Peyer's patch (tissue), 4 donors: Measurements from ENCODE around the gene FAM210A. TPM values are rescaled to one million over a fixed set of nuclear protein-coding genes. Genes with fewer than 3 reads are reported as not detected.
A peak's percentile ranks its signal among the peaks of the same experiment; 100 is the strongest.

Source experiments
- DNase-seq, 3 donors: peaks; one replicate each; pipeline ENCODE4 v3.0.0-alpha.2; 2017 to 2019
- H3K27ac ChIP-seq, 4 donors: fragments of 200-600 bp; sonication (generic); one replicate each; pipeline ENCODE4 v1.5.1; 2016 to 2019
- H3K27me3 ChIP-seq, 2 donors: fragments of 200-600 bp; sonication (generic); one replicate each; pipeline ENCODE4 v1.5.1; 2019
- H3K36me3 ChIP-seq, 3 donors: fragments of 200-600 bp; sonication (generic); one replicate each; pipeline ENCODE4 v1.5.1; 2016 to 2019
- H3K4me1 ChIP-seq, 4 donors: fragments of 200-600 bp; sonication (generic); one replicate each; pipeline ENCODE4 v1.5.1; 2016 to 2019
- H3K4me3 ChIP-seq, 4 donors: fragments of 200-600 bp; sonication (generic); 1 replicate in 3 of 4; 2 replicates in 1 of 4; pipeline ENCODE4 v1.5.1; 2016 to 2019; ENCODE audit warnings: mild to moderate bottlenecking in 1 of 4
- H3K9me3 ChIP-seq, 4 donors: fragments of 200-600 bp; sonication (generic); one replicate each; pipeline ENCODE4 v1.5.1; 2016 to 2019; ENCODE audit warnings: mild to moderate bottlenecking in 1 of 4
- POLR2A ChIP-seq, 2 donors: fragments of 450-650 bp; IDR thresholded peaks; one replicate each; pipeline ENCODE4 v1.5.1; 2017; ENCODE audit warnings: antibody characterized with exemption in 2 of 2, mild to moderate bottlenecking in 2 of 2, moderate library complexity in 2 of 2
- total RNA-seq, 4 donors: library from RNA; depleted of rRNA; stranded (reverse); fragments of >200 nt; gene quantifications; one replicate each; pipeline ENCODE4 v1.1.0, GENCODE V29; 2016
- TF ChIP-seq, protein P1 (sequence below), 6 experiments: fragments of 450-650 bp in 4 of 6; fragments of 200-600 bp in 2 of 6; sonication (generic) in 1 of 6; IDR thresholded peaks; one replicate each; pipeline ENCODE4 v1.5.1; 2017 to 2019; ENCODE audit warnings: antibody characterized with exemption in 6 of 6, mild to moderate bottlenecking in 3 of 6, moderate library complexity in 1 of 6

The FAM210A gene
- total RNA-seq, 4 donors from 2014 or later, result 6.0 to 14.0 (median 9.7) TPM

- H3K4me1 ChIP-seq, result peaks cover 0 to 8% (median 3%) of the 10 kb centered on the region in 4 donors
- no peaks in the 10 kb centered on the region for H3K9me3 ChIP-seq
- peaks cover 0 to 33% (median 0%) of the 10 kb centered on the region in 3 donors for H3K36me3 ChIP-seq
- no peak for DNase-seq
- H3K4me3 ChIP-seq, result no peak overlapping the region
- no peak overlapping the region for H3K27ac ChIP-seq
- TF ChIP-seq, protein P1, sequence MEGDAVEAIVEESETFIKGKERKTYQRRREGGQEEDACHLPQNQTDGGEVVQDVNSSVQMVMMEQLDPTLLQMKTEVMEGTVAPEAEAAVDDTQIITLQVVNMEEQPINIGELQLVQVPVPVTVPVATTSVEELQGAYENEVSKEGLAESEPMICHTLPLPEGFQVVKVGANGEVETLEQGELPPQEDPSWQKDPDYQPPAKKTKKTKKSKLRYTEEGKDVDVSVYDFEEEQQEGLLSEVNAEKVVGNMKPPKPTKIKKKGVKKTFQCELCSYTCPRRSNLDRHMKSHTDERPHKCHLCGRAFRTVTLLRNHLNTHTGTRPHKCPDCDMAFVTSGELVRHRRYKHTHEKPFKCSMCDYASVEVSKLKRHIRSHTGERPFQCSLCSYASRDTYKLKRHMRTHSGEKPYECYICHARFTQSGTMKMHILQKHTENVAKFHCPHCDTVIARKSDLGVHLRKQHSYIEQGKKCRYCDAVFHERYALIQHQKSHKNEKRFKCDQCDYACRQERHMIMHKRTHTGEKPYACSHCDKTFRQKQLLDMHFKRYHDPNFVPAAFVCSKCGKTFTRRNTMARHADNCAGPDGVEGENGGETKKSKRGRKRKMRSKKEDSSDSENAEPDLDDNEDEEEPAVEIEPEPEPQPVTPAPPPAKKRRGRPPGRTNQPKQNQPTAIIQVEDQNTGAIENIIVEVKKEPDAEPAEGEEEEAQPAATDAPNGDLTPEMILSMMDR (IDR thresholded peaks at IDR 0.05), result no peak
- TF ChIP-seq POLR2A (IDR thresholded peaks at IDR 0.05), result no peak
- H3K27me3 ChIP-seq, result no peaks in the 10 kb centered on the region
Measured at GRCh38 chr18:13730481-13730880, 4.1 kb upstream of the FAM210A start.

DNA sequence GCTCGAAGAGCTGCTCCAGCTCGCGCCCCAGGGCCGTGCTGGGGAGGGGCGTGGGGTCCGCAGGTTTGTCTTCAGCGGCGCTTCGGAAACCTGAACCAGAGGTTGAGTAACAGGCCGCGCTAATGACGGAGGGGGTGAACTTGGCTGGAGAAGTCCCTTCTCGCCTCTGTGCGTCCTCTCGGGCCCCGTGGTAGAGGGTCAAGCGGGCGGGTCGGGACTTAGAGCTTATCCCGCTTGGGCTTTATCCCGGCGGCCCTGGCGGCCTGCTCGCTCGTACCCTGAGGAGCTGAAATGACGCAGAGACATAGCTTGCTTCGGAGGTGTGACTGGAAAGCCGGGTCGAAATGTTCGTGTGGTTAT, 594 bp upstream of the FAM210A start:
- peak in 2 of 3 donors; percentile 43 to 67 for DNase-seq
- TF ChIP-seq, protein P1 (IDR thresholded peaks at IDR 0.05), result no peak
- TF ChIP-seq POLR2A (IDR thresholded peaks at IDR 0.05), result no peak
- H3K4me1 ChIP-seq, result peaks cover 0 to 22% (median 3%) of the 10 kb centered on the region in 4 donors
- H3K36me3 ChIP-seq, result peaks cover 0 to 7% (median 0%) of the 10 kb centered on the region in 3 donors
- peak overlapping the region; percentile 66 to 92 (median 78) for H3K4me3 ChIP-seq
- no peaks in the 10 kb centered on the region for H3K9me3 ChIP-seq
- peak overlapping the region; percentile 88 to 92 (median 90) for H3K27ac ChIP-seq
- no peaks in the 10 kb centered on the region for H3K27me3 ChIP-seq

DNA sequence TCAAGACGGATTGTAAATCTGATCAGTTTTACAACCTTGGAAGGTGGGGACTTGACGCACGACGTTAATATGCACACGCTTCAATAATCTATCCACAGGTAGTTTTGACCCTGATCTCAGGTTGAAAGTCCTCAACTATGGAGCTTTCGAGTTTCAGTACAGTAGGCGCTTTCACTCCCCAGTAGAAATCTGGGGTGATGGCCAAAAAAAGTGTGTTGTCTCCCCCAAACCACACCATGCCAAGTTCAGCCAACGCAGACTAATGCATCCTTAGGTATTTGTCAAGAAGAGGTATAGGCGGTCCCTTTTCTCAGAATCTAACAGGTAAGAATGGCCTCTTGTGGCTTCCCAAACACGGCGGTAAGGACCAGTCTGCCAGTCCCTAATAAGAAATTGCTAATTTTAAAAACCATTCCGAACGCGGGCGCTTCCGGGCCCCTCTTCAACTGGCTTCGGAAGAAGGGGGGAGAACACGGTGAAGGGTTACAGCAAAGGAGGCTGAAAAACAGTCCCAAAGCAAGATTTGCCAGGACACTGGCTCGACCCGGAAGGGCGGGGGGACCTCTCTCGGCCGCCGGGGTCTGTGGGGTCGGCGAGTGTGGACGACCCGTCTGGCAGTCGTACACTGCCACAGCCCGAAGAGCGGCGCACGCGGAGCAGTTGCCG, 659 bp downstream of the FAM210A start:
- peak in 1 of 2 donors; percentile 16 for TF ChIP-seq POLR2A (IDR thresholded peaks at IDR 0.05)
- TF ChIP-seq, protein P1 (IDR thresholded peaks at IDR 0.05), result no peak
- Histone ChIP-seq H3K27me3 (no peaks in the 10 kb centered on the region), H3K9me3 (no peaks in the 10 kb centered on the region), H3K27ac (peak overlapping the region; percentile 88 to 92 (median 90)), H3K36me3 (no peaks in the 10 kb centered on the region), H3K4me3 (peak overlapping the region; percentile 66 to 92 (median 78)), H3K4me1 (peaks cover 0 to 22% (median 3%) of the 10 kb centered on the region in 4 donors)
- DNase-seq, result no peak

- Histone ChIP-seq H3K27me3 (no peaks in the 10 kb centered on the region), H3K4me1 (peaks cover 0 to 14% (median 0%) of the 10 kb centered on the region in 4 donors), H3K9me3 (no peaks in the 10 kb centered on the region), H3K27ac (no peak overlapping the region), H3K36me3 (no peaks in the 10 kb centered on the region), H3K4me3 (no peak overlapping the region)
- no peak for TF ChIP-seq POLR2A (IDR thresholded peaks at IDR 0.05)
- TF ChIP-seq, protein P1 (IDR thresholded peaks at IDR 0.05), result no peak
- no peak for DNase-seq
Measured at GRCh38 chr18:13720847-13721246, 5.5 kb downstream of the FAM210A start.

- Histone ChIP-seq H3K36me3 (no peaks in the 10 kb centered on the region), H3K27ac (no peak overlapping the region), H3K9me3 (no peaks in the 10 kb centered on the region), H3K4me3 (no peak overlapping the region), H3K4me1 (peaks cover 0 to 11% (median 0%) of the 10 kb centered on the region in 4 donors), H3K27me3 (no peaks in the 10 kb centered on the region)
- no peak for DNase-seq
- TF ChIP-seq, protein P1 (IDR thresholded peaks at IDR 0.05), result no peak
- TF ChIP-seq POLR2A (IDR thresholded peaks at IDR 0.05), result no peak
Measured at GRCh38 chr18:13720123-13720522, 6.2 kb downstream of the FAM210A start.
